WTC11 (cell line): ENCODE measurements around the gene SMARCB1. TPM values are rescaled to one million over a fixed set of nuclear protein-coding genes. Genes with fewer than 3 reads are reported as not detected.

Experiments
- ATAC-seq: fragments of 200-7000 bp; cut with Tn5 transposase; 2 replicates; pipeline ENCODE4 v1.10.0; 2021; ENCODE audit warnings: mild to moderate bottlenecking, moderate library complexity
- CTCF ChIA-PET: fragments of 300-600 bp; sonication (Branson Sonifier 250); formaldehyde crosslinking; loops from one replicate; lab custom pipeline; 2021; ENCODE audit warnings: antibody characterized with exemption; lab: Charles Lee
- POLR2A ChIA-PET: fragments of 350-600 bp; sonication (Branson Sonifier 250); formaldehyde crosslinking; loops from one replicate; lab custom pipeline; 2021; ENCODE audit warnings: antibody characterized with exemption; lab: Charles Lee
- DNase-seq: peaks from one replicate; pipeline ENCODE4 v3.0.0; 2021; ENCODE audit warnings: low spot score
- H3K27ac Mint-ChIP-seq: 2 replicates; pipeline ENCODE4 v1.8.0; 2021; ENCODE audit warnings: mixed read lengths
- H3K27me3 Mint-ChIP-seq: 2 replicates; pipeline ENCODE4 v1.8.0; 2021; ENCODE audit warnings: low read depth, mild to moderate bottlenecking, moderate library complexity, mixed read lengths
- H3K36me3 Mint-ChIP-seq: 2 replicates; pipeline ENCODE4 v1.8.0; 2021; ENCODE audit warnings: mixed read lengths
- H3K4me1 Mint-ChIP-seq: 2 replicates; pipeline ENCODE4 v1.8.0; 2022; ENCODE audit warnings: mixed read lengths
- H3K4me3 Mint-ChIP-seq: 2 replicates; pipeline ENCODE4 v1.8.0; 2021; ENCODE audit warnings: mild to moderate bottlenecking, moderate library complexity, mixed read lengths
- H3K9me3 Mint-ChIP-seq: 2 replicates; pipeline ENCODE4 v1.8.0; 2021; ENCODE audit warnings: mixed read lengths
- ATF1 ChIP-seq: sonication (generic); formaldehyde crosslinking; IDR thresholded peaks from 2 replicates; pipeline ENCODE4 v1.8.1; 2023; ENCODE audit warnings: mild to moderate bottlenecking, moderate library complexity, missing genetic modification reagents
- CBFB ChIP-seq: sonication (generic); formaldehyde crosslinking; IDR thresholded peaks from 2 replicates; pipeline ENCODE4 v1.8.1; 2022; ENCODE audit warnings: mild to moderate bottlenecking, low read depth, missing genetic modification reagents
- CDX4 ChIP-seq: fragments of 250-450 bp; sonication (Bioruptor Pico); IDR thresholded peaks from 2 replicates; pipeline ENCODE4 v1.9.0; 2021; ENCODE audit warnings: moderate library complexity, mild to moderate bottlenecking, inconsistent platforms, borderline replicate concordance
- CREB1 ChIP-seq: sonication (generic); formaldehyde crosslinking; IDR thresholded peaks from 2 replicates; pipeline ENCODE4 v1.8.0; 2023; ENCODE audit warnings: mild to moderate bottlenecking, missing genetic modification reagents
- CTCF ChIP-seq: fragments of 200-600 bp; IDR thresholded peaks from 2 replicates; pipeline ENCODE4 v1.8.0; 2022; ENCODE audit warnings: antibody characterized with exemption
- EMX1 ChIP-seq: fragments of 250-450 bp; sonication (Bioruptor Pico); IDR thresholded peaks from 2 replicates; pipeline ENCODE4 v1.8.0; 2021; ENCODE audit warnings: mild to moderate bottlenecking
- FOXP1 ChIP-seq: sonication (generic); formaldehyde crosslinking; IDR thresholded peaks from 2 replicates; pipeline ENCODE4 v1.8.0; 2022; ENCODE audit warnings: missing genetic modification reagents, mild to moderate bottlenecking, moderate library complexity, borderline replicate concordance
- IRF1 ChIP-seq: sonication (generic); formaldehyde crosslinking; IDR thresholded peaks from 2 replicates; pipeline ENCODE4 v1.8.0; 2023; ENCODE audit warnings: missing genetic modification reagents
- NFATC4 ChIP-seq: fragments of 250-450 bp; sonication (Bioruptor Pico); IDR thresholded peaks from 2 replicates; pipeline ENCODE4 v1.9.0; 2021; ENCODE audit warnings: mild to moderate bottlenecking
- NR1H2 ChIP-seq: sonication (generic); formaldehyde crosslinking; IDR thresholded peaks from 2 replicates; pipeline ENCODE4 v1.9.0; 2021; ENCODE audit warnings: mild to moderate bottlenecking, moderate library complexity, missing genetic modification reagents
- OVOL2 ChIP-seq: fragments of 250-450 bp; sonication (Bioruptor Pico); IDR thresholded peaks from 2 replicates; pipeline ENCODE4 v1.9.0; 2021; ENCODE audit warnings: mild to moderate bottlenecking, borderline replicate concordance
- USF1 ChIP-seq: sonication (generic); formaldehyde crosslinking; IDR thresholded peaks from 2 replicates; pipeline ENCODE4 v1.8.0; 2022; ENCODE audit warnings: mild to moderate bottlenecking, missing genetic modification reagents
- ZBTB21 ChIP-seq: sonication (generic); formaldehyde crosslinking; IDR thresholded peaks from 2 replicates; pipeline ENCODE4 v1.8.1; 2023; ENCODE audit warnings: mild to moderate bottlenecking, missing genetic modification reagents, borderline replicate concordance
- ZBTB43 ChIP-seq: sonication (generic); formaldehyde crosslinking; IDR thresholded peaks from 2 replicates; pipeline ENCODE4 v1.8.1; 2023; ENCODE audit warnings: mild to moderate bottlenecking, missing genetic modification reagents
- ZNF219 ChIP-seq: sonication (generic); formaldehyde crosslinking; IDR thresholded peaks from 2 replicates; pipeline ENCODE4 v1.8.0; 2023; ENCODE audit warnings: missing genetic modification reagents, mild to moderate bottlenecking, borderline replicate concordance
- ZNF425 ChIP-seq: fragments of 250-450 bp; sonication (Bioruptor Pico); conservative IDR thresholded peaks from 2 replicates; pipeline ENCODE4 v1.9.0; 2021; ENCODE audit warnings: mild to moderate bottlenecking
- total RNA-seq: library from RNA; stranded (reverse); gene quantifications from 3 replicates; pipeline ENCODE4 v1.2.3, GENCODE V29; 2021

SMARCB1 gene
- total RNA-seq, 1 experiment from 2014 or later, result 135 TPM

- Mint-ChIP-seq H3K27ac (peak overlapping the region; percentile 41; the same call in 1 of the 2 replicates), H3K27me3 (no peaks in the 10 kb centered on the region; the same call in 1 of the 2 replicates), H3K4me1 (0 out of 2 replicates have a peak, but pooled peaks cover under 1% of the 10 kb centered on the region)
- no peak for DNase-seq
- ChIA-PET CTCF (interaction anchor here (1.6 to 1.7 kb wide), 2 partner anchors 69 to 113 kb away, joined by 4 to 5 read pairs; partner anchors contain the start of gene MIF), POLR2A (no interaction called here)
- no peak for TF ChIP-seq IRF1 (CRISPR knock-in tag)
- no peak for TF ChIP-seq FOXP1
- TF ChIP-seq ZNF219 (CRISPR knock-in tag), result no peak
- no peak for TF ChIP-seq CREB1 (CRISPR knock-in tag)
- no peak for TF ChIP-seq ZBTB21 (CRISPR knock-in tag)
- no peak for TF ChIP-seq EMX1
- no peak for TF ChIP-seq CTCF
- no peak for TF ChIP-seq OVOL2 (CRISPR knock-in tag)
- TF ChIP-seq ATF1, result no peak
- TF ChIP-seq CDX4 (CRISPR knock-in tag), result no peak
- no peak for TF ChIP-seq ZNF425 (CRISPR knock-in tag)
- TF ChIP-seq ZBTB43 (CRISPR knock-in tag), result no peak
- no peak for TF ChIP-seq USF1 (CRISPR knock-in tag)
- TF ChIP-seq NR1H2 (CRISPR knock-in tag), result no peak
- TF ChIP-seq, all 79 proteins: peak for 0
- Mint-ChIP-seq H3K36me3 (no peaks in the 10 kb centered on the region), H3K9me3 (no peaks in the 10 kb centered on the region), H3K4me3 (no peak overlapping the region)
- no peak for ATAC-seq
Measured at GRCh38 chr22:23781065-23781464, 5.7 kb upstream of the SMARCB1 start.

GRCh38 chr22:23781511-23782183 lies 5.1 kb upstream of the SMARCB1 start:
- Mint-ChIP-seq H3K9me3 (no peaks in the 10 kb centered on the region), H3K4me3 (no peak overlapping the region), H3K36me3 (no peaks in the 10 kb centered on the region), H3K4me1 (peaks cover 6% of the 10 kb centered on the region; the same call in 1 of the 2 replicates), H3K27ac (peak overlapping the region; percentile 41; the same call in 1 of the 2 replicates), H3K27me3 (no peaks in the 10 kb centered on the region; the same call in 1 of the 2 replicates)
- no peak for DNase-seq
- ATAC-seq, result no peak
- ChIA-PET CTCF (interaction anchor here (0.8 to 1.7 kb wide), 3 partner anchors 11 to 113 kb away, joined by 4 to 5 read pairs (median 4); partner anchors contain the start of gene MIF), POLR2A (no interaction called here)
- no peak for TF ChIP-seq CTCF
- no peak for TF ChIP-seq NFATC4 (CRISPR knock-in tag)
- TF ChIP-seq CDX4 (CRISPR knock-in tag), result no peak
- no peak for TF ChIP-seq CBFB
- TF ChIP-seq IRF1 (CRISPR knock-in tag), result no peak
